ENCODE data around the gene UMAD1.

DNA sequence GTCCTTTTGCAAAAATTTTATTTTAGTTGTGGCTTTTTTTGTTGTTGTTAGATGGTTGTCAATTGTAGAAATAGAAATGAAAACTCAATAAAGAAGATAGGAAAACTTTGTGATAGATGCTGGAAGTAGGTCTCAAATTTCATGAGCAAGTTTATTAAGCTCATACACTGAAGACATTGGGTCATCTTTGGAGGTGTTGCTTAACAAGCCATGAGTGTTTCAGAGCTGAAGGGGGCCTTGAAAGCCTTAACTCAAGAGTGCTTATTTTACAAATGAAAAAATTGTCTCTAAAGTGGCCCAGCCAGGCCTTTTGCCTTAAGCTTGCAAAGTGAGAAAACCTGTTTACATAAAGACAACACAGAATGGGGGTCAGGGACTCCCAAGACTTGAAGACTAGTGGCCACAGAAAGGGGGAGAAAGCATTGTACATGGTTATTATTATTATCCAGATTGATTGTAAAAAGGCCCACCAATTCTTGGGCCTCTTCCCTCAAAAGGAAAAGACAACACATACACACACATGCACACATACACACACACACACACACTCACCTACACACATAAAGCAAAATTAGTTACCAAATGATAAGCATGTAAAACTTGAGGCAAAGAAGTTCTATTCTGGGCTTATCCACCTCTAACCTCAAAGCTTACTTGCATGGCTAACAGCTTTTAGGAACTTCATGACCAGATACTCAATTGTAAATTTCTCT is 278.3 kb downstream of the UMAD1 start:
- TF ChIP-seq, protein P1, sequence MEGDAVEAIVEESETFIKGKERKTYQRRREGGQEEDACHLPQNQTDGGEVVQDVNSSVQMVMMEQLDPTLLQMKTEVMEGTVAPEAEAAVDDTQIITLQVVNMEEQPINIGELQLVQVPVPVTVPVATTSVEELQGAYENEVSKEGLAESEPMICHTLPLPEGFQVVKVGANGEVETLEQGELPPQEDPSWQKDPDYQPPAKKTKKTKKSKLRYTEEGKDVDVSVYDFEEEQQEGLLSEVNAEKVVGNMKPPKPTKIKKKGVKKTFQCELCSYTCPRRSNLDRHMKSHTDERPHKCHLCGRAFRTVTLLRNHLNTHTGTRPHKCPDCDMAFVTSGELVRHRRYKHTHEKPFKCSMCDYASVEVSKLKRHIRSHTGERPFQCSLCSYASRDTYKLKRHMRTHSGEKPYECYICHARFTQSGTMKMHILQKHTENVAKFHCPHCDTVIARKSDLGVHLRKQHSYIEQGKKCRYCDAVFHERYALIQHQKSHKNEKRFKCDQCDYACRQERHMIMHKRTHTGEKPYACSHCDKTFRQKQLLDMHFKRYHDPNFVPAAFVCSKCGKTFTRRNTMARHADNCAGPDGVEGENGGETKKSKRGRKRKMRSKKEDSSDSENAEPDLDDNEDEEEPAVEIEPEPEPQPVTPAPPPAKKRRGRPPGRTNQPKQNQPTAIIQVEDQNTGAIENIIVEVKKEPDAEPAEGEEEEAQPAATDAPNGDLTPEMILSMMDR (IDR thresholded peaks at IDR 0.05): no peak
- no peak for TF ChIP-seq POLR2A (IDR thresholded peaks at IDR 0.05)
